OCI-LY1 (cell line): Measurements from ENCODE around the gene PLPPR3.
"Not testable (repeated sequence)": the region's sequence is repeated elsewhere in the genome, so short reads cannot be mapped to it uniquely, and the experiment has no call there.

Source experiments
- H2AFZ ChIP-seq: fragments of 200-600 bp; sonication (generic), shearing (Covaris generic); 2 replicates; pipeline ENCODE4 v1.6.0; 2014; ENCODE audit warnings: antibody characterized with exemption, mild to moderate bottlenecking, low read length
- H3F3A ChIP-seq: fragments of 200-600 bp; sonication (generic), shearing (Covaris generic); 2 replicates; pipeline ENCODE4 v1.6.0; 2014; ENCODE audit warnings: mild to moderate bottlenecking, antibody characterized with exemption, low read length, moderate library complexity; ENCODE audit not compliant: insufficient read depth
- H3K27ac ChIP-seq: fragments of 200-600 bp; sonication (generic); 2 replicates; pipeline ENCODE4 v1.5.1; 2014; ENCODE audit warnings: low read length, mixed run types, mild to moderate bottlenecking, low read depth; ENCODE audit not compliant: poor library complexity, severe bottlenecking
- H3K27me3 ChIP-seq: fragments of 200-600 bp; sonication (generic); 2 replicates; pipeline ENCODE4 v1.6.0; 2014; ENCODE audit warnings: antibody characterized with exemption, mild to moderate bottlenecking, low read length, moderate library complexity; ENCODE audit not compliant: insufficient read depth
- H3K36me3 ChIP-seq: fragments of 200-600 bp; sonication (generic); 2 replicates; pipeline ENCODE4 v1.6.1; 2014; ENCODE audit warnings: mild to moderate bottlenecking, antibody characterized with exemption, low read length, moderate library complexity, mixed read lengths; ENCODE audit not compliant: insufficient read depth
- H3K4me1 ChIP-seq: fragments of 200-600 bp; sonication (generic); 2 replicates; pipeline ENCODE4 v1.5.1; 2014; ENCODE audit warnings: mild to moderate bottlenecking, low read length, moderate library complexity; ENCODE audit not compliant: insufficient read depth, severe bottlenecking
- H3K4me2 ChIP-seq: fragments of 200-600 bp; sonication (generic), shearing (Covaris generic); 2 replicates; pipeline ENCODE4 v1.6.1; 2014; ENCODE audit warnings: low read length
- H3K4me3 ChIP-seq: fragments of 200-600 bp; sonication (generic); 2 replicates; pipeline ENCODE4 v1.5.1; 2014; ENCODE audit warnings: low read length, low read depth, mild to moderate bottlenecking, mixed read lengths; ENCODE audit not compliant: poor library complexity, severe bottlenecking
- H3K79me2 ChIP-seq: fragments of 200-600 bp; shearing (Covaris generic); 2 replicates; pipeline ENCODE4 v1.6.1; 2016; ENCODE audit warnings: mixed run types, low read length, mixed read lengths; ENCODE audit not compliant: insufficient read depth
- H3K9ac ChIP-seq: fragments of 200-600 bp; sonication (generic), shearing (Covaris generic); 2 replicates; pipeline ENCODE4 v1.6.1; 2014; ENCODE audit warnings: mild to moderate bottlenecking, low read length, mixed read lengths
- H3K9me2 ChIP-seq: fragments of 200-600 bp; sonication (generic), shearing (Covaris generic); 2 replicates; pipeline ENCODE4 v1.6.1; 2014; ENCODE audit warnings: low read depth, mild to moderate bottlenecking, low read length, mixed read lengths
- H3K9me3 ChIP-seq: fragments of 200-600 bp; shearing (Covaris generic); 2 replicates; pipeline ENCODE4 v1.6.1; 2014; ENCODE audit warnings: low read length, mixed read lengths
- H4K20me1 ChIP-seq: fragments of 200-600 bp; sonication (generic), shearing (Covaris generic); 2 replicates; pipeline ENCODE4 v1.6.0; 2016; ENCODE audit warnings: mild to moderate bottlenecking, low read length; ENCODE audit not compliant: insufficient read depth
- CTCF ChIP-seq: fragments of 200-600 bp; sonication (generic), shearing (Covaris generic); IDR thresholded peaks from 2 replicates; pipeline ENCODE4 v1.5.1; 2017; ENCODE audit warnings: mild to moderate bottlenecking, antibody characterized with exemption, low read length, moderate library complexity, mixed read lengths
- EZH2 ChIP-seq: fragments of 200-600 bp; sonication (generic), shearing (Covaris generic); IDR thresholded peaks from 2 replicates; pipeline ENCODE4 v1.8.0; 2017; ENCODE audit warnings: borderline replicate concordance, mixed run types, mild to moderate bottlenecking, antibody characterized with exemption, low read length, moderate library complexity, mixed read lengths

The PLPPR3 gene

GRCh38 chr19:855142-855541 is 33.4 kb upstream of the PLPPR3 start:
- Histone ChIP-seq H3K4me1 (no peaks in the 10 kb centered on the region), H4K20me1 (no peaks in the 10 kb centered on the region), H3K4me2 (no peak overlapping the region), H3K79me2 (no peaks in the 10 kb centered on the region), H3K9ac (no peak overlapping the region), H3K9me2 (no peaks in the 10 kb centered on the region), H3K36me3 (no peaks in the 10 kb centered on the region), H3K27me3 (no peaks in the 10 kb centered on the region; the same call in 1 of the 2 replicates), H3K9me3 (no peaks in the 10 kb centered on the region), H3F3A (no peaks in the 10 kb centered on the region), H3K4me3 (no peak overlapping the region), H2AFZ (no peak overlapping the region), H3K27ac (no peak overlapping the region)
- TF ChIP-seq EZH2 (no peak), CTCF (no peak)

GRCh38 chr19:854549-854948 is 32.8 kb upstream of the PLPPR3 start:
- H3K27ac ChIP-seq: no peak overlapping the region
- TF ChIP-seq EZH2 (no peak), CTCF (no peak)
- no peak overlapping the region for H3K9ac ChIP-seq
- no peaks in the 10 kb centered on the region for H3F3A ChIP-seq
- H3K4me3 ChIP-seq: no peak overlapping the region
- H3K9me3 ChIP-seq: no peaks in the 10 kb centered on the region
- no peak overlapping the region for H3K4me2 ChIP-seq
- H2AFZ ChIP-seq: no peak overlapping the region
- no peaks in the 10 kb centered on the region for H3K9me2 ChIP-seq
- no peaks in the 10 kb centered on the region for H3K36me3 ChIP-seq
- no peaks in the 10 kb centered on the region for H4K20me1 ChIP-seq
- no peaks in the 10 kb centered on the region for H3K4me1 ChIP-seq
- no peaks in the 10 kb centered on the region for H3K79me2 ChIP-seq
- H3K27me3 ChIP-seq: no peaks in the 10 kb centered on the region; the same call in 1 of the 2 replicates

GRCh38 chr19:853614-854220 is 32.0 kb upstream of the PLPPR3 start:
- not testable (repeated sequence) for H3K9ac ChIP-seq, H3K27ac ChIP-seq

GRCh38 chr19:853014-853585 is 31.3 kb upstream of the PLPPR3 start:
- no peak overlapping the region for H3K4me2 ChIP-seq
- H3K4me1 ChIP-seq: no peaks in the 10 kb centered on the region
- H3K9me2 ChIP-seq: no peaks in the 10 kb centered on the region
- H2AFZ ChIP-seq: no peak overlapping the region
- no peaks in the 10 kb centered on the region; the same call in 1 of the 2 replicates for H3K27me3 ChIP-seq
- H3K27ac ChIP-seq: no peak overlapping the region
- H3F3A ChIP-seq: no peaks in the 10 kb centered on the region
- H3K9ac ChIP-seq: no peak overlapping the region
- no peaks in the 10 kb centered on the region for H3K36me3 ChIP-seq
- no peak for TF ChIP-seq EZH2
- no peak for TF ChIP-seq CTCF
- H3K9me3 ChIP-seq: no peaks in the 10 kb centered on the region
- no peak overlapping the region for H3K4me3 ChIP-seq
- H4K20me1 ChIP-seq: no peaks in the 10 kb centered on the region
- H3K79me2 ChIP-seq: no peaks in the 10 kb centered on the region

More at GRCh38 chr19:853614-854220, 32.0 kb upstream of the PLPPR3 start:
- not testable (repeated sequence) for H3K9me3 ChIP-seq, H3K4me3 ChIP-seq, H3K36me3 ChIP-seq, H3K4me2 ChIP-seq, H3K79me2 ChIP-seq, H3K27me3 ChIP-seq, H3F3A ChIP-seq, H2AFZ ChIP-seq, H3K9me2 ChIP-seq, H3K4me1 ChIP-seq, H4K20me1 ChIP-seq
